ENCODE data around the gene ENTPD7. TPM values are rescaled to one million over a fixed set of nuclear protein-coding genes. Genes with fewer than 3 reads are reported as not detected.
A peak's percentile ranks its signal among the peaks of the same experiment; 100 is the strongest.

Gene ENTPD7
- total and polyA plus RNA-seq, 9 of the 15 experiments (the other 6 are each of a cell fraction or from before 2014, with no cell fraction given) = 1.4 to 13.9 (median 8.5) TPM

DNA sequence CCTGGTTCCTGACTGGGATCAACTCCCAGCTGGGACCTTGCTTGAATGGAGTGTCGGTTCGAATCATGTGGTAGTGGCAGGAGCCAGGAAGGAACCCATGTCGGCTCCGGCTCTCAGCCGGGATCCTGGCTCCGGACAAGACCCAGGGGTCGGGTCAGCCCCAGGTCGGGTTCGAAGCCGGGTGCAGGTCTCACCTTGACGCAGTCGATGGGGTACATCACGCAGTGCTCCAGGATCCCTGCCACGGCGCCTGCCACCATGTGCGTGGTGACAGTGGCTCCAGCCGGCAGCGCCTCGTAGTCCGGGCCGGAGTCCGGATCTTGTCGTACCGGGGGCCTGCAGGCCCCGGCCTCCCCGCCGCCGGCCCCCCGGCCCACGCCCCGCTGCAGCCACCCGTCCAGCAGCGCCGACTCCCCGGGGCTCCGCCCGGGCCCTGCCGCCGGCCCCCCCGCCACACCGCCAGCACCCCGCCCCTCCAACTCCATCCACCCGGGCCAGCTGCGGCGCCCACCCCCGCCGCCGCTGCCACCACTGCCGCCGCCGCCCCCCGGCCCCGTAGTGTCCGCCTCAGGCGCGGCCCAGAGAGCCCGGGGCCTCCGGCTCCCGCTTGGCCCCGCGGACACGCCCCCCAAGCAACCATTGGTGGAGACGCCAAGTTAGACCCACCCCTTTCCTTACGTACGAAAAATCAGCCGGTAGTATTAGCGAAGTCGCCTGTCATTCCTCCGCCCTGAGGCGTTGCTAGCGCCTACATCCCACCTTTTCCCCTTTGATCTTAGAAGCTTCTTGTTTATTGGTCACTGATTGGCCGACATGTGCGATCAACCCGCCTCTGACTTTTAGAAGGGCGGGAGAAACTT lies 39.2 kb upstream of the ENTPD7 start, which contains the start of gene SLC25A28:
Gene SLC25A28, minus strand, starts transcription at position 589 of the 860 bp plus-strand sequence. Its CDS starts 104 bp downstream, at position 485.
- DNase-seq (ENCODE audit: extremely low read depth in 1 of 4, low spot score in 3 of 4) = peak; percentile 13 to 94 (median 82)
- intact Hi-C loops (cut with micrococcal nuclease) (loop anchor here (1.0 to 2.0 kb wide), 2 partner anchors 65 to 189 kb away; partner anchors contain the start of gene GOT1), in situ Hi-C loops (cut with MboI) (loop anchor here (5.0 kb wide), 1 partner anchor 92 kb away; no protein-coding TSS in a partner anchor)
- no peaks in the 10 kb centered on the region for H4K20me1 ChIP-seq (replicated peaks; ENCODE audit: control insufficient read depth, insufficient read depth, low read length)
- no peaks in the 10 kb centered on the region for H3K9me3 ChIP-seq (replicated peaks; ENCODE audit: control insufficient read depth, insufficient read depth, low read depth, low read length)
- peak within 1 kb of the TSS; percentile 80 for H3K4me3 ChIP-seq
- H3K36me3 ChIP-seq (ENCODE audit: control insufficient read depth, insufficient read depth, low read length) = peaks cover 24% of the 10 kb centered on the region; the same call in 2 of the 3 replicates
- H3K9me1 ChIP-seq (ENCODE audit: control insufficient read depth, insufficient read depth, low read length) = no peaks in the 10 kb centered on the region
- ATAC-seq = no peak
- no peaks in the 10 kb centered on the region for H3K27me3 ChIP-seq (ENCODE audit: control insufficient read depth in 2 of 2, insufficient read depth in 2 of 2, low read length in 2 of 2)
- H3K79me2 ChIP-seq (ENCODE audit: control insufficient read depth, insufficient read depth, low read length) = peaks cover 44% of the 10 kb centered on the region
- peaks cover 12 to 24% of the 10 kb centered on the region in 2 experiments; a peak in 4 of 5 replicates for H3K4me1 ChIP-seq (replicated peaks in 1 of 2; ENCODE audit: control insufficient read depth in 2 of 2, insufficient read depth in 2 of 2, low read length in 2 of 2)
- CTCF ChIA-PET (ENCODE audit: low intra/inter-chr PET ratio) = interaction anchor here (0.7 kb wide), 1 partner anchor 278 kb away, joined by 3 read pairs; no protein-coding TSS in a partner anchor
- POLR2A ChIA-PET = interaction anchor here (0.6 to 3.9 kb wide), 11 partner anchors 8 to 428 kb away, joined by 3 to 17 read pairs (median 4); partner anchors contain the start of genes COX15, CUTC, ENTPD7 and GOT1
- FAIRE-seq = peak; percentile 100
- peak within 1 kb of the TSS; percentile 80 for H2AFZ ChIP-seq (ENCODE audit: low read depth, low read length)
- BruUV-seq (replicated peaks) = no TSS peak
- peak within 1 kb of the TSS; percentile 88 for H3K4me2 ChIP-seq (ENCODE audit: insufficient read depth, low read length)
- peak within 1 kb of the TSS; percentile 91 to 98 for H3K9ac ChIP-seq (ENCODE audit: insufficient read depth in 1 of 2, low read depth in 2 of 2, low read length in 2 of 2)
- H3K27ac ChIP-seq (ENCODE audit: extremely low read depth, low read depth, low read length) = peak within 1 kb of the TSS; percentile 99
- WGBS (ENCODE audit: insufficient coverage, low coverage, missing lambda C conversion rate) = under 1% methylated on average over 22 of the region's 75 CpGs
- TF ChIP-seq ZNF740 (CRISPR knock-in tag; IDR thresholded peaks at IDR 0.05) (no peak), ZNF740 (tag; IDR thresholded peaks at IDR 0.05) (no peak), RCOR1 (IDR thresholded peaks at IDR 0.05; ENCODE audit: borderline replicate concordance in 1 of 2, low read depth in 2 of 2, low read length in 2 of 2) (no peak), ZNF212 (CRISPR knock-in tag; IDR thresholded peaks at IDR 0.05) (no peak), GABPA (tag; conservative IDR thresholded peaks at IDR 0.05; ENCODE audit: low read depth) (0 out of 2 replicates have a peak, but pooled peaks have one; percentile 27), MEIS2 (IDR thresholded peaks at IDR 0.05; ENCODE audit: partially characterized antibody) (peak; percentile 40), SP1 (CRISPR knock-in tag; IDR thresholded peaks at IDR 0.05) (peak; percentile 83; the same call in 1 of the 2 replicates), RFX1 (IDR thresholded peaks at IDR 0.05) (peak; percentile 67), RBM25 (IDR thresholded peaks at IDR 0.05; ENCODE audit: low read depth, low read length, severe bottlenecking) (peak; percentile 49), TAF1 (IDR thresholded peaks at IDR 0.05; ENCODE audit: control insufficient read depth, extremely low read depth, insufficient read depth, low read length, severe bottlenecking) (peak; percentile 23), PML (IDR thresholded peaks at IDR 0.05; ENCODE audit: low read length) (no peak), ZNF121 (CRISPR knock-in tag; conservative IDR thresholded peaks at IDR 0.05) (no peak), CEBPZ (IDR thresholded peaks at IDR 0.05; ENCODE audit: borderline replicate concordance, low read depth, low read length) (peak; percentile 82; the same call in 1 of the 2 replicates), TCF7L2 (IDR thresholded peaks at IDR 0.05; ENCODE audit: low read depth, low read length) (peak; percentile 96)
- TF ChIP-seq, protein P1, sequence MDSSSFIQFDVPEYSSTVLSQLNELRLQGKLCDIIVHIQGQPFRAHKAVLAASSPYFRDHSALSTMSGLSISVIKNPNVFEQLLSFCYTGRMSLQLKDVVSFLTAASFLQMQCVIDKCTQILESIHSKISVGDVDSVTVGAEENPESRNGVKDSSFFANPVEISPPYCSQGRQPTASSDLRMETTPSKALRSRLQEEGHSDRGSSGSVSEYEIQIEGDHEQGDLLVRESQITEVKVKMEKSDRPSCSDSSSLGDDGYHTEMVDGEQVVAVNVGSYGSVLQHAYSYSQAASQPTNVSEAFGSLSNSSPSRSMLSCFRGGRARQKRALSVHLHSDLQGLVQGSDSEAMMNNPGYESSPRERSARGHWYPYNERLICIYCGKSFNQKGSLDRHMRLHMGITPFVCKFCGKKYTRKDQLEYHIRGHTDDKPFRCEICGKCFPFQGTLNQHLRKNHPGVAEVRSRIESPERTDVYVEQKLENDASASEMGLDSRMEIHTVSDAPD (CRISPR knock-in tag; IDR thresholded peaks at IDR 0.05) = no peak
